Activated naive CD4-positive, alpha-beta T cell treated with anti-CD3 and anti-CD28 coated beads for 36 hours (primary cell): Measurements from ENCODE around the gene AARS2. TPM values are rescaled to one million over a fixed set of nuclear protein-coding genes. Genes with fewer than 3 reads are reported as not detected.

Experiments
- CTCF ChIA-PET: fragments of 350-600 bp; sonication (Branson Sonifier 250); formaldehyde crosslinking; loops from one replicate; lab custom pipeline; 2021; ENCODE audit warnings: antibody characterized with exemption; lab: Charles Lee
- DNase-seq: peaks from one replicate; pipeline ENCODE4 v3.0.0-alpha.2; 2020
- H3K27ac Mint-ChIP-seq: one replicate; pipeline ENCODE4 v1.8.0; 2021; ENCODE audit warnings: mild to moderate bottlenecking, mixed read lengths
- H3K27me3 Mint-ChIP-seq: one replicate; pipeline ENCODE4 v1.8.0; 2021; ENCODE audit warnings: low read depth, mixed read lengths
- H3K36me3 Mint-ChIP-seq: one replicate; pipeline ENCODE4 v1.8.0; 2021; ENCODE audit warnings: low read depth, mixed read lengths
- H3K4me1 Mint-ChIP-seq: one replicate; pipeline ENCODE4 v1.8.0; 2021; ENCODE audit warnings: low read depth, mixed read lengths
- H3K4me3 Mint-ChIP-seq: one replicate; pipeline ENCODE4 v1.8.0; 2021; ENCODE audit warnings: mild to moderate bottlenecking, moderate library complexity, mixed read lengths
- H3K9me3 Mint-ChIP-seq: one replicate; pipeline ENCODE4 v1.8.0; 2021; ENCODE audit warnings: mixed read lengths
- intact Hi-C: fragments of 100-400 bp; cut with micrococcal nuclease; formaldehyde crosslinking; loops from one replicate; pipeline ENCODE4 v1.15.1; 2023
- total RNA-seq, 2 experiments: library from RNA; stranded (reverse); gene quantifications; one replicate each; pipeline ENCODE4 v1.2.3, GENCODE V29; 2021

The AARS2 gene
- total RNA-seq, 2 experiments from 2014 or later: 11.6 to 12.9 TPM

DNA sequence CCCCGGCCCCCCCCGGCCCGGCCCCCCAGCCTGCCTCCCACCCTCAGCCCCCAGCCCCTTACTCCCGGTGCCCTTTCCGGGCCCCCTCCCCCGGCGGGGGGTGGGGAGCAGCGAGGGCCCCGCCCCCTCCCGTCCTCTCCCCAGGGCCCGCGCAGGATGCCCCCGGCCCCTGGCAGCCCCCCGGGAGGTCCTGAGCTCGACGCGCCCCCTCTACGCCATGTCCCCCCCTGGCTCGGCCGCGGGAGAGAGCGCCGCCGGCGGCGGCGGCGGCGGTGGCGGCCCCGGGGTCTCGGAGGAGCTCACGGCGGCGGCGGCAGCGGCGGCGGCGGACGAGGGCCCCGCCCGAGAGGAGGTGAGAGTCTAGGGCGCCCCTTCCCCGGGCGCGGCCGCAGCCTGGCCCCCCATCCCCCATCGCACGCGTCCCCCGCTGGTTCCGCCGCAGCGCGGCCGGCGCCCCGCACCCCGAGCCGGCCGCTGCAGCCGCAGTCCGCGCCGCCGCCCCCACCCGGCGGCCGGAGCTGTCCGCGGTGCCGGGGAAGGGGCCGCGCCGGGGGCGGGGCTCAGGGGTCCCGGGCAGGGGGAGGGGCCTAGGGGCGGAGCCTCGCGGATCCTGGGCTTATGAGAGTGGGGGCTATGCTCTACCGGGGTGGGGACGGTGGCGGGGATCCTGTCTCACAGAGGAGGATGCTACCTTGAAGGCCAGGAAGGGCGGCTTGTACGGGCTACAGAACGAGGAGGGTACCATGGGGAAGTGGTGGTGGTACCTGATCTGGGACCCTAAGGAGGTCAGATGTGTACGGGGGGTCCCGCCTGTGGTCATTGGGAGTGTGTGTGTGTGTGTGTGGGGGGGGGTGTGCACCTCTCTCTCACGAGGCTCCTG is 42.4 kb downstream of the AARS2 start:
- no peak for DNase-seq
- intact Hi-C loops: no loop called here
- H3K27ac Mint-ChIP-seq: no peak overlapping the region
- H3K36me3 Mint-ChIP-seq: no peaks in the 10 kb centered on the region
- CTCF ChIA-PET: interaction anchor here (1.1 kb wide), 1 partner anchor 101 kb away, joined by 3 read pairs; no protein-coding TSS in a partner anchor
- no peaks in the 10 kb centered on the region for H3K9me3 Mint-ChIP-seq
- peak overlapping the region; percentile 52 for H3K4me3 Mint-ChIP-seq
- H3K27me3 Mint-ChIP-seq: peaks cover 48% of the 10 kb centered on the region
- peaks cover 32% of the 10 kb centered on the region for H3K4me1 Mint-ChIP-seq

DNA sequence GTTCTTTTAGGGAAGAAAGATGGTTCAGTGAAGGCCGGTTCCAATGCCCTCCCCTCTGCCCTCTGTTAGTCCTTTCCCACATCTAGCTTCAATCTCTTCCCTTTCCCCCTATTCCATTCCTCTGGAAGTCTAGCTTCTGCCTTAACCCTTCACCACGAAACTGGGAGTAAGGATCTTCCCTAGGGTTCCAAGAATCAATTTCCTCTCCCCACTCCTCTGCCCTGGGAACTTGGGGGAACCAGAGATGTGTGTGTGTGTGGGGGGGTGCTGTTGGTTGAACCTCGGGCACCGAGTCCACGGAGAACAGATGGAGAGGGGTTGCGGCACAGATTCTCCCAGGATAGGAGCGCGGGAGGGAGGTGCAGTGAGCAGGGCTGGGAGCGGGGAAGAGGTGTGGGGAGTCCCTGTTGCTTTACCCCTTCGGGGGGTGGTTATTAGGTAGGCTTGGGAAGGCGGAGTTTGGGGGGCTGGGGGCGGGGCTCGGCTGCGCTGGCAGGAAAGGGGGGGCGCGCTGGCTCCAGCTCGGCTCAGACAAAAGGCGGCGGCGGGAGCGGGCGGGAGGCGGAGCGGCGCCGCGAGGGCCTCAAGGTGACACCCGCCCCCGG is 43.1 kb downstream of the AARS2 start, which contains the start of gene TMEM151B:
Gene TMEM151B (plus strand): TSS at position 530 of the 605 bp plus-strand sequence. CDS start 293 bp downstream, outside the sequence.
- Mint-ChIP-seq H3K9me3 (no peaks in the 10 kb centered on the region), H3K4me3 (peak within 1 kb of the TSS; percentile 52), H3K27me3 (peaks cover 48% of the 10 kb centered on the region), H3K4me1 (peaks cover 32% of the 10 kb centered on the region), H3K36me3 (no peaks in the 10 kb centered on the region), H3K27ac (no peak within 1 kb of the TSS)
- CTCF ChIA-PET: interaction anchor here (1.1 to 5.0 kb wide), 5 partner anchors 27 to 102 kb away, joined by 3 to 164 read pairs (median 41); partner anchors contain the start of gene AARS2
- intact Hi-C loops: loop anchor here (2.0 kb wide), 1 partner anchor 27 kb away; no protein-coding TSS in a partner anchor
- no peak for DNase-seq

DNA sequence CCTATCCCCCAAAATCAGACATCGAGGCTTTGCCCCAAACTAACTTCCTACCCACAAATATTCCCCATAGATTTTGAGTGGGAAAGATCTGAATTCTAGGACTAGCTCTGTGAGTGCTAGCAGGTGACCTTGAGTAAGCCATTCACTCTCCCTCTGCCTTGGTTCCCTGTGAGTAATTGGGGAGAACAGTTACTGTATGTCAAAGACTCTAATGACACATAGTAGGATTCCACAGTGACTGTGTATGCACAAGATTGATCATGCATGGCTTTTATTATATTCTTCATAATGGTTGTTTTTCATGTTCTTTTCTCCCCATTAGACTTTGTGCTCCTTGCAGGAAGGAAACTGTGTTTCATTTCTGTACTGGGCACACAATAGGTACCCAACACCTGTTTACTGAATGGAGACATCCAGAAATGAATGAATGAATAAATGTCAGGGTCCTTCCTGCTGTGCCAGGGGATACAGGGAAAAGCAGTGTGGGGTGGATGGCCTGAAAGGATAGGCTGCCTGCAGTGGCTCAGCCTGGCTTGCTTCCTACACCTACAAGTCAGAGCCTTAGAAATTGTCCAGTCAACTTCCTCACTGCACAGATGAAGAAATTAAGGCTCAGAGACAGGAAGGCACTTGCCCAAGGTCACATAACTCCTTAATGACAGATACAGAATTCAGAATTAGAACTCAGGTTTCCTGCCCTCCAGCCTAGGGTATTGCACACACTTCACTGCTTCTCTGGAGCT is 43.8 kb downstream of the AARS2 start:
- Mint-ChIP-seq H3K36me3 (no peaks in the 10 kb centered on the region), H3K9me3 (no peaks in the 10 kb centered on the region), H3K4me1 (peaks cover 32% of the 10 kb centered on the region), H3K27me3 (peaks cover 42% of the 10 kb centered on the region), H3K4me3 (peak overlapping the region; percentile 41), H3K27ac (no peak overlapping the region)
- intact Hi-C loops: loop anchor here (2.0 kb wide), 1 partner anchor 27 kb away; no protein-coding TSS in a partner anchor
- no peak for DNase-seq
- CTCF ChIA-PET: interaction anchor here (1.0 to 5.0 kb wide), 14 partner anchors 9 to 188 kb away, joined by 3 to 164 read pairs (median 12); partner anchors contain the start of genes AARS2, HSP90AB1 and SPATS1

DNA sequence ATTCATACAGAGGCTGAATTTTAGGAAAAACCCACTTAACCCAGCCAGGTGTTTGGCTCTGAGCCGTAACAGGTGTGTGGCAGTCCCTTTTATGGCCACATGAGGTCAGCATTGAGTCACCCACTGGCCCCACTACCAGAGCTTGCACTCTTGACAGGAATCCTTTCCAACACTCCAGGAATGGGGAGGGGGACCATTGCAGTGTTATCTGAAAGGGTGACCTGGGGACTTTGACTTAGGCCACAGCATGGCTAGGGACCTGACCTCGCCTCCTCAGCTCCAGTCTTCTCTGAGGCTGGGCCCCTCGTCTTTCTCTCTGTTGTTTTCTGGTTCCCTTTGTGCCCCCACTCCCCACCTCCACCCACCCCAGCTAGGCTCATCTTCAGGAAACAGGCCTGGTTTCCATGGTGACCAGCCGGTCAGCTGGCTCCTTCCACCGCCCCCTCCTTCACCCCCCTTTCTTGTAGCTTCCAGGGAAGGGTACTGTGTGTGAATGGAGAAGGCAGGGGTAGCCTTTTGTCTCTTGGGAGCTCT is 45.0 kb downstream of the AARS2 start:
- peaks cover 34% of the 10 kb centered on the region for H3K27me3 Mint-ChIP-seq
- CTCF ChIA-PET: interaction anchor here (0.5 to 5.0 kb wide), 31 partner anchors 8 to 189 kb away, joined by 3 to 164 read pairs (median 5); partner anchors contain the start of genes AARS2, CDC5L, HSP90AB1 and SLC35B2
- H3K4me3 Mint-ChIP-seq: no peak overlapping the region
- peaks cover 7% of the 10 kb centered on the region for H3K36me3 Mint-ChIP-seq
- H3K9me3 Mint-ChIP-seq: no peaks in the 10 kb centered on the region
- DNase-seq: peak; percentile 76
- no peak overlapping the region for H3K27ac Mint-ChIP-seq
- peaks cover 40% of the 10 kb centered on the region for H3K4me1 Mint-ChIP-seq
- intact Hi-C loops: loop anchor here (1.0 to 2.0 kb wide), 4 partner anchors 29 to 188 kb away; no protein-coding TSS in a partner anchor

DNA sequence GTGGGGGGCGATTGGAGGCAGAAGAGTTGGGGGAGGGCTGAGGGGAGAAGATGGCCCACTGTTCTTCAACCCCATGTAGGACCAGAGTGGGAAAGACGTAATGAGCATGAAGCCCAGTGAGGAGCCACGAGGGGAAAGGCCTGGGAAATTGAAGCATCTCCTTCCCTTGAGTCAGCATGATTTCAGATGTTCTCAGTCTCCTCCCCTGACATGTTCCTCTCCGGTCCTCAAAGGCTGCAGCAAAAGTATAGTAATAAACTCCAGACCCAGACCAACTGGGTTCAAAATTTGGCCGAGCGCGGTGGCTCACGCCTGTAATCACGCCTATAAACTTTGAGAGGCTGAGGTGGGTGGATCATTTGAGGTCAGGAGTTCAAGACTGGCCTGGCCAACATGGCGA is 45.9 kb downstream of the AARS2 start:
- no peaks in the 10 kb centered on the region for H3K9me3 Mint-ChIP-seq
- no peak for DNase-seq
- H3K4me1 Mint-ChIP-seq: peaks cover 49% of the 10 kb centered on the region
- CTCF ChIA-PET: interaction anchor here (1.5 to 5.0 kb wide), 17 partner anchors 9 to 188 kb away, joined by 3 to 164 read pairs (median 10); partner anchors contain the start of genes AARS2, HSP90AB1 and SPATS1
- intact Hi-C loops: no loop called here
- H3K27ac Mint-ChIP-seq: no peak overlapping the region
- peaks cover 26% of the 10 kb centered on the region for H3K27me3 Mint-ChIP-seq
- H3K36me3 Mint-ChIP-seq: peaks cover 8% of the 10 kb centered on the region
- H3K4me3 Mint-ChIP-seq: no peak overlapping the region

DNA sequence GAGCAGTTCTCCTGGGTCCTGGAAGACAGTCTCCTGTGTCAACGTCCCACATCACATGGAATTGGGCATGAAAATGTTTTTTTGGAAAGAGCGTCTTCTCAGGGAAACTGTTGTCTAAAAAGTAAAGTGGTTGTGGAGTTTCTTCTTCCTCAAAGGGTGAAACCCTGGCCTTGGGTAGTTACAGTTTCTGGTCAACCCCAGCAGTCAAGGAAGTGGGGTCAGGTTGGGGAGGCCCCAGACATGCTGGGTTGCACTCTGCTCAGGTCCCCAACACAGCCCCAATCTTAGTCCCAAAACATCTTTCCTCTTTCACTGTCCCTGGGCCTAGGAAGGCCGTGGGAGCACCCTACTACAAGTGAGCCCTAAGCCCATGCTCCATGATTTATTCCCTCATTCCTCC is 46.8 kb downstream of the AARS2 start:
- H3K27ac Mint-ChIP-seq: peak overlapping the region; percentile 15
- peak overlapping the region; percentile 19 for H3K4me3 Mint-ChIP-seq
- peak; percentile 39 for DNase-seq
- intact Hi-C loops: no loop called here
- no peaks in the 10 kb centered on the region for H3K9me3 Mint-ChIP-seq
- H3K27me3 Mint-ChIP-seq: peaks cover 22% of the 10 kb centered on the region
- peaks cover 53% of the 10 kb centered on the region for H3K4me1 Mint-ChIP-seq
- CTCF ChIA-PET: interaction anchor here (0.8 to 5.0 kb wide), 12 partner anchors 9 to 97 kb away, joined by 3 to 164 read pairs (median 14); partner anchors contain the start of genes AARS2 and SPATS1
- peaks cover 8% of the 10 kb centered on the region for H3K36me3 Mint-ChIP-seq

DNA sequence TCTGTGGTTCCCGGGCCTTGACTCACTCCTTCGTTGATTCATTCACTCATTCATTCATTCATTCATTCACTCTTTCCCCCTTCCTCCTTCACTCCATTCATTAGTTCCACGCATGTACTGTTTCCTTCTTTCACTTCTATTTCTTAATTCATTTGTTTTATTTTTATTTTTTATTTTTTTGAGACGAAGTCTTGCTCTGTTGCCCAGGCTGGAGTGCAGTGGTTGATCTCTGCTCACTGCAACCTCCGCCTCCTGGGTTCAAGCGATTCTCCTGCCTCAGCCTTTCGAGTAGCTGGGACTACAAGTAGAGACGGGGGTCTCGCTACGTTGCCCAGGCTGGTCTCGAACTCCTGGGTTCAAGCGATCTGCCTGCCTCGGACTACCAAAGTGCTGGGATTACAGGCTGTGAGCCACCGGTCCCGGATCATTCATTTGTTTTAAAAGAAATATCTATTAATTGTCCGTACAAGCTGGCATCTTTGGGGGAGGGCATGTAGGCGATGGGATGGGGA is 47.4 kb downstream of the AARS2 start:
- Mint-ChIP-seq H3K27ac (peak overlapping the region; percentile 78), H3K4me1 (peaks cover 56% of the 10 kb centered on the region), H3K4me3 (peak overlapping the region; percentile 96), H3K9me3 (no peaks in the 10 kb centered on the region), H3K36me3 (peaks cover 12% of the 10 kb centered on the region), H3K27me3 (peaks cover 18% of the 10 kb centered on the region)
- DNase-seq: no peak
- intact Hi-C loops: loop anchor here (1.0 kb wide), 9 partner anchors 8 to 492 kb away; partner anchors contain the start of genes AARS2, CDC5L and SLC35B2
- CTCF ChIA-PET: interaction anchor here (4.4 to 5.0 kb wide), 3 partner anchors 39 to 70 kb away, joined by 41 to 164 read pairs (median 108); partner anchors contain the start of gene AARS2

DNA sequence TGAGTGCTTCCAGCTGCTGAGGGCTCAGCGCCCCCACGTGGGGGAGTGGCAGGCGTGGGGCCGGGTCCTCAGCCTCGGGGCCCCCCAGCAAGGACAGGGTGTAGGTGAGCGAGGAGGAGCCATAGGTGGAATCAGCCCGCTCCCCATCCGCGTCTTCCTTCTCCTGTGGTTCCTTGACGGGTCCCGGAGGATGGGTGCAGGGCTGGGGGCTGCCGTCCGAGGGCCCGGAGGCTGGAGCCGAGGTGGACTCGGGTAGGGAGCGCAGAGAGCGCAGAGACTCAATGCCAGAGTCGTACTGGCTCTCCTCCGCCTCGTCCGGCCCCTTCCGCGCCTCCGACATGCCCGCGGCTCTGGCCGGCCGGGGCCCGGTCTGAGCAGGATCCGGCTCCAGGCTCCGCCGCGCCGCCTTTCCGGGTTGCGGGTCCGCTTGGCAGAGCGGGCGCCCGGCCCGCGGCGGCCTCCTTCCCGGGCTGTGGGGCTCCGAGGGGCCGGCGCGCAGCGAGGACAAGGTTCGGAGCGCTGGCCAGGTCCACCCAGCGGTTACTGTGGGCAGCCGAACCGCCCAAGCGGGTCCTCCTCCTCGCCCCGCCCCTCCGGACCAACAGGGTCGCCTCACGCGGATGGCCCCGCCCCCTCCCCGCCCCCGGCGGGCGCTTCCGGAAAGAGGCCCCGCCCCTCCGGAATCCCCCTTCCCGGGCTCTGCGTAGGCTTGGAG is 48.0 kb downstream of the AARS2 start, which contains the start of gene NFKBIE:
Gene NFKBIE (minus strand): TSS at position 545 of the 715 bp plus-strand sequence. CDS start 205 bp downstream, at position 340.
- peaks cover 17% of the 10 kb centered on the region for H3K27me3 Mint-ChIP-seq
- H3K4me3 Mint-ChIP-seq: peak within 1 kb of the TSS; percentile 96
- peak; percentile 97 for DNase-seq
- CTCF ChIA-PET: interaction anchor here (0.7 to 5.0 kb wide), 5 partner anchors 10 to 167 kb away, joined by 3 to 164 read pairs (median 4); partner anchors contain the start of gene HSP90AB1
- peaks cover 55% of the 10 kb centered on the region for H3K4me1 Mint-ChIP-seq
- intact Hi-C loops: loop anchor here (1.0 kb wide), 9 partner anchors 8 to 492 kb away; partner anchors contain the start of genes AARS2, CDC5L and SLC35B2
- H3K36me3 Mint-ChIP-seq: peaks cover 12% of the 10 kb centered on the region
- peak within 1 kb of the TSS; percentile 95 for H3K27ac Mint-ChIP-seq
- H3K9me3 Mint-ChIP-seq: no peaks in the 10 kb centered on the region

DNA sequence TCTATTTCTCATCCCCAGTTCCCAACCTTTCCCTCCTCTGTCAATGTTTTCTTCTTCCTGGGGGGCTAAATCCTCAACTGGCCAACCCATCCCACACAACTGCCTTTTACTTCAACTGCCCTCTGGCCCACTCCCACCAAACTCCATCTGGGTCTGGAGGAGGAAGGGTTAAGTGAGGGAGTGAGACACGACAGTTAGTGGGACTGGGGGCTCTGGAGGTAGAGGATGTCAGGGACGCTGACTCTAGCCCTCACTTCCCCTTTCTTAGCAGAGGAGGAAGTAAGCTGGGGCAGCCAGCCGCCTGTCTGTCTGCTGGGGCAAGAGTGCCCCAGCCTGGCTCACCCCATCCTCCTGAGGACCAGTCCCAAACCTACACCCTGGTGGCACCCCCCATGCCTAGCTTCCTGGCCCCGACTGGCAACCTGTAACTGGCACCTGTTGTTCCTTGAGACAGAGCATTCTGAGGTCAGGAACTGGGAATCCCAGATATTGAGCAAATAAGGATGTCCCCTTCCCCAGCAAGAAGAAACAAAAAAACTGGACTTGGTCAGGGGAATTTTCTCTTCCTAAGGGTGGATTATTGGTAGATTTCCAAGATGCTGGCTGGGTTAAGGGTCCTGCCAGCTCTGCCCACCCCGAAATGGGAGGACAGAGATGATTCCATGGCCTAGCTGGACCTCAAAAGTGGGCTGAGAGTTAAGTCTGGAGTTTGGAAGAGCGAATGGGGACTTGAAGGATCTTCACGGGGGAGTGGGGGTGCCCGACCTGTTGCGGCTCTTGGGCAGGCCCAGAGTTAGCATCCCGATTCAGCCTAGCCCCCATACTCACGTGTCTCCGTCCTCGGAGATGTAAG is 48.8 kb downstream of the AARS2 start:
- H3K36me3 Mint-ChIP-seq: peaks cover 12% of the 10 kb centered on the region
- H3K27me3 Mint-ChIP-seq: peaks cover 9% of the 10 kb centered on the region
- DNase-seq: peak; percentile 58

More for the DNA sequence above, 48.8 kb downstream of the AARS2 start:
- Mint-ChIP-seq H3K4me1 (peaks cover 48% of the 10 kb centered on the region), H3K27ac (peak overlapping the region; percentile 95), H3K4me3 (peak overlapping the region; percentile 96), H3K9me3 (no peaks in the 10 kb centered on the region)
- intact Hi-C loops: loop anchor here (1.0 kb wide), 9 partner anchors 7 to 491 kb away; partner anchors contain the start of genes AARS2, CDC5L and SLC35B2
- CTCF ChIA-PET: interaction anchor here (0.7 to 1.4 kb wide), 5 partner anchors 9 to 166 kb away, joined by 3 to 4 read pairs (median 3); partner anchors contain the start of gene HSP90AB1
